Esophagus muscularis mucosa (tissue), 3 donors: ENCODE results near the gene UBAC2.

ENCODE experiments used
- POLR2A ChIP-seq: fragments of 450-650 bp; IDR thresholded peaks from one replicate; pipeline ENCODE4 v1.6.1; 2017; ENCODE audit warnings: antibody characterized with exemption, moderate library complexity, mild to moderate bottlenecking, low read depth
- POLR2AphosphoS5 ChIP-seq, 2 donors: sonication (generic); formaldehyde crosslinking; IDR thresholded peaks; one replicate each; pipeline ENCODE4 v1.6.1; 2017; ENCODE audit warnings: antibody characterized with exemption in 2 of 2
- TF ChIP-seq, protein P1 (sequence below), 3 experiments: fragments of 200-600 bp in 2 of 3; fragments of 450-650 bp in 1 of 3; sonication (generic) in 2 of 3; IDR thresholded peaks; one replicate each; pipeline ENCODE4 v1.5.1; 2017 to 2019; ENCODE audit warnings: antibody characterized with exemption in 3 of 3, mild to moderate bottlenecking in 2 of 3, moderate library complexity in 1 of 3

DNA sequence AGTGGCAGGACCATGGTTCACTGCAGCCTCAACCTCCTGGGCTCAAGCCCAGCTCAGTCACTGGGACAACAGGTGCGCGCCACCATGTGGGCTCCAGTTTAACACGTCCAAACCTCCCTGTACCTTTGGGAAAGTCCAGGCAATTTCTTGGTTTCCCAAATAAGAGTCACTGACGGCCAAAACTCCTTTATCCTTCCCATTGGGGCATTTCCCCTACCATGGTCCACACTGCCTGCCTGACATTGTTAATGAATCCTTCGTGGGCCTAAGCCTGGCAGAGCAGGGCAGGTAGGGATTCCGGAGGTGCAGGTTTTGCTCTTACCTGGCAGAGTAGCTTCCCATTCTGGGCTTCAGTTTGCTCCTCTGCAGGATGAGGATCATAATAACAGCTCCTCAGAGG is 234.5 kb downstream of the UBAC2 start:
- no peak for TF ChIP-seq POLR2AphosphoS5 (IDR thresholded peaks at IDR 0.05)
- TF ChIP-seq, protein P1, sequence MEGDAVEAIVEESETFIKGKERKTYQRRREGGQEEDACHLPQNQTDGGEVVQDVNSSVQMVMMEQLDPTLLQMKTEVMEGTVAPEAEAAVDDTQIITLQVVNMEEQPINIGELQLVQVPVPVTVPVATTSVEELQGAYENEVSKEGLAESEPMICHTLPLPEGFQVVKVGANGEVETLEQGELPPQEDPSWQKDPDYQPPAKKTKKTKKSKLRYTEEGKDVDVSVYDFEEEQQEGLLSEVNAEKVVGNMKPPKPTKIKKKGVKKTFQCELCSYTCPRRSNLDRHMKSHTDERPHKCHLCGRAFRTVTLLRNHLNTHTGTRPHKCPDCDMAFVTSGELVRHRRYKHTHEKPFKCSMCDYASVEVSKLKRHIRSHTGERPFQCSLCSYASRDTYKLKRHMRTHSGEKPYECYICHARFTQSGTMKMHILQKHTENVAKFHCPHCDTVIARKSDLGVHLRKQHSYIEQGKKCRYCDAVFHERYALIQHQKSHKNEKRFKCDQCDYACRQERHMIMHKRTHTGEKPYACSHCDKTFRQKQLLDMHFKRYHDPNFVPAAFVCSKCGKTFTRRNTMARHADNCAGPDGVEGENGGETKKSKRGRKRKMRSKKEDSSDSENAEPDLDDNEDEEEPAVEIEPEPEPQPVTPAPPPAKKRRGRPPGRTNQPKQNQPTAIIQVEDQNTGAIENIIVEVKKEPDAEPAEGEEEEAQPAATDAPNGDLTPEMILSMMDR (IDR thresholded peaks at IDR 0.05), result no peak
- no peak for TF ChIP-seq POLR2A
